PFSK-1 (cell line): Measurements from ENCODE around the gene THUMPD3.

ENCODE experiments used
- POLR2AphosphoS5 ChIP-seq: IDR thresholded peaks from 2 replicates; pipeline ENCODE4 v1.6.1; 2012; ENCODE audit warnings: low read depth, mild to moderate bottlenecking, control low read depth, low read length, moderate library complexity
- TAF1 ChIP-seq: IDR thresholded peaks from 2 replicates; pipeline ENCODE4 v1.6.1; 2012; ENCODE audit warnings: low read length, control low read depth, borderline replicate concordance; ENCODE audit not compliant: insufficient read depth

- TF ChIP-seq TAF1 (no peak), POLR2AphosphoS5 (no peak)
These were observed 17.2 kb downstream of the THUMPD3 start for GRCh38 chr3:9380014-9380413.
